ENCODE data around the gene PRLHR.
"Not testable (repeated sequence)": the region's sequence is repeated elsewhere in the genome, so short reads cannot be mapped to it uniquely, and the experiment has no call there.

Gene PRLHR

DNA sequence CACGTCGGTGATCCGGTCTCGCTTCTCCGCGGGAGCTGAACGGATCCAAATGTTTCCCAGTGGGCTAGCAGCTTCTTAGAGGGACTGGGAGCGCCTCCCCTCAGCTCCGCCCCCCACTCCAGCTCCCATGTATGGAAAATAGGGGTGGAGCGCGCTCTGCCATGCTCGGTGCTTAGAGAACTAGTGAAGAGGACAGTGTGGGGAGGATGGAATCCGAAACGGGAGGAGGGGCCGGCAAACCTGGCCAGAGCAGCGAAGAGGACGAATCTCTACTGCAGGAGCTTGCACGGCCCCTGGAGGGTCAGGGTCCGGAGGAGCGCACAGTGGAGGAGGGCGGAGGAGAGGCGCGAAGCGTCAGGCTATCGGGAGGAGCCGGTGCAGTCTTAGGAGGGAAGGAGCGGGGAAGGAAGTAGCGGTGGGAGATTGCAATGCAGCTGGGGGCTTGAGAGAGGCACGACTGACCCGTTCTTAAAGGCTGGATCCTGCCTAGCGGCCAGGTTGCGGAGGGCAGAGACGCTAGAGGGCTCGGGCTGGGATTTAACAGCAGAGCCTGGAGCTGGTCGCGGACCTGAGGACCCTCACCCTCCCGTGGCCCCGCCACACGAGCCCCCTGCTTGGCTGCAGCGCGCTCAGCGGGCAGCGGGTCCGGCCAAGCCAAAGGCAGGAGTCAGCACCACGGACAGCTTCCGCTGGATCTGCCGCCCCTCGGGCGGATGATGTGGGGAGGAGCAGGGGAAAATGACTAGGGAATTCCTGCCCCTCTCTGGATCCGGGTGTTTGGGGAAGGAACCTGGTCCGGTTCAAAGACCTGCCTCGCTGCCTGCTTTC lies at the start of gene PRLHR:
Gene PRLHR (minus strand): TSS at position 51 of the 828 bp plus-strand sequence. CDS start 404 bp downstream, outside the sequence.
- DNase-seq (ENCODE audit: low spot score), result no peak

DNA sequence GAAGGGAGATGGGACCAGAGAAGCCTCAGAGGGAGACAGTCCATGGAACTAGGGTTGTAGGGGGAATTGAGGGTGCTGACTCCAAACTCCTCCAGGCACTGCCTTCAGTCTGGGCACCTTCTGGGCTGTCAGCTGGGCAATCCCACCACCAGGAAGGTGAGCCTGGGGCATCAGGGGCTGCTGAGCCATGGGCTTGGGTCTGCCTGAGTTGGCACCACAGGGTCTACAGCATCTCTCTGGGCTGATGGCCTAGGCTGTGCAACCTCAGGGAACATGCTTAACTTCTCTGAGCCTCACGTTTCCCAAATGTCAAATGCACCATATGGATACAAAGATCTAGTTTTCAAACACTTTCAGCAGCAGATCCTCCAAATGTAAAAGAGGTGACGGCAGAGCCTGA lies 46.8 kb upstream of the PRLHR start:
- no peak for DNase-seq (ENCODE audit: low spot score)

DNA sequence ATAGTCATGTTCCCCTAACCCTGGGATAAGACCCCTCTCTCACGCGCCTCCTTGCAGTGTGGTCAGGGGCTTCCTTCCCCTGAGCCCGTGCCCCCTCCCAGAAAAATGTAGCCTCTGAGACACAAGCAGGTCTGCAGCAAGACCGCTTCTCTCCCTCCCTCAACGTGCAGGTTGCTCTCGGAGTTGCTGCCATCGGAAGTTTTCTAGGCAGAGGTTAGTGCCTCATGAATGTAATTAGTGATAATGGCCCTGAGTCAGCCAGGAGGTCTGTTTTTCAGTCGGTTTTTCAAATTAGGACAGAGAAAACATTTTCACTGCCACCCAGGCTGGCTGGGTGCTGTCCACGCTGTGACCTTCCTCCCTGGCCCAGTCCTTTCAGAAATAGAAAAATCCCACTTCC lies 43.2 kb upstream of the PRLHR start:
- DNase-seq (ENCODE audit: low spot score), result no peak

DNA sequence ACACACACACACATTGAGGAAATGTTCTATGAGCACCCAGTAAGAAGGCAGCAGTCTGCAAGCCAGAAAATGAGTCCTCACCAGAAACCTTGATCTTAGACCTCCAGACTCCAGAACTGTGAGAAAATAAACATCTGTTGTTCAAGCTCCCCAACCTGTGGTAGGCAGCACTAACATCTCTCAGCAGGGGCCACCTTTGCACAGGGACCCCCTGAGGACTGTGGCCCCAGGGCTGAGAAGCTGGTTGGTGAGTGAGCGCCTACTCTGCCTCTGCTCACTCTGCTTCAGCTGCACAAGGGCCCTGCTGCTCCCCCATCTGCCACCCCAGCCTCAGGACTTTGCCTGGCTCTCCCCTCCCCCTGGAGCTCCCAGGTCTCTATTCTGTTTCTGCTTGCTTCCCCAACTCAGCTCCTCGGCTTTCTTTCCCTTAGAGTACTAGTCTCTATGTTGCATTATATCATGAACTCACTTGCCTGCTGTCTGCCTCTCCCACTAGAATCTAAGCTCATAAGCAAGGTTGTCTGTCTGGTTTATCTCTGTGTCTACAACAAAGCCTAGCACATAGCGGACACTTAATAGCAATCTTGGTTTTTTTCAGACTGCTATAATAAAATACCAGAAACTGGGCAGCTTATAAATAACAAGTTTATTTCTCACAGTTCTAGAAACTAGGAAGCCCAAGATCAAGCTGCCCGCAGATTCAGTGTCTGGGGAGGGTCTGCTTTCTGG lies 40.4 kb upstream of the PRLHR start:
- DNase-seq (ENCODE audit: low spot score), result no peak

DNA sequence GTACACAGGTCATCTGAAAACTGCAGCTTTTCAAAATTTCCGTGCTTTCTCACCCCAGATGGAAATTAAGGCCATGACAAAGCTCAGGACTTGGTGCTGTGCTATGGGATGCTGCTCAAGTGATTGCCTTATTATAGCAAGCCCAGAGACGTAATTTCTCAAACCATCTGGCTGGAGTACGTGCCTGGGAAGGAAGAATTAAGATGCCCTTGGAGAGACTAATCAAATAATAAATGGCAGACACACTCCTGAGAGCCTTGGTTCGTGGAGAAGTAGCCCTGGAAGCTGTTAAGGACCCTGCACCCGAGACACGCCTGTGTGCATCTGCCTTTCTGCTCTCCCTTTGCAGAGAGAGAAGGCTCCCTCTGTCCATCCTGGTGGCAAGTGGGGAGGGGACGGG lies 38.3 kb upstream of the PRLHR start:
- no peak for DNase-seq (ENCODE audit: low spot score)

DNA sequence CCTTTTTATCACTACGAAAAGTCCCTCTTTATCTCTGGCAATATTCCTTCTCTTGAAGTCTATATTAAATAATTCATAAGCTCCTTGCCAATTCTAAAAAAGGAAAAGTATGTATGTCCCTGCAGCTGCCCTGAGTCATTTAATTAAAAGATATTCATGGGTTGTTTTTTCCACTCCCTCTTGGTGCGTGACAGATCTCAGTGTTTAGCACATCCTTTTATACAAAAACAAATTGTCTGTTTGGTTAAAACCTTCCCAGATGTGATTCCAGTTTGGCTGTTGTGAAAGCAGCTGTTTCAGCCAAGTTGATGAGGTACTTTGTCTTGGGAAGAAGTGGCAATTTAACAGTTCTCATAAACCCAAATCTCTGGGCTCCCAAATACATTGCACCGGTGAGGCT lies 33.8 kb upstream of the PRLHR start:
- no peak for DNase-seq (ENCODE audit: low spot score)

DNA sequence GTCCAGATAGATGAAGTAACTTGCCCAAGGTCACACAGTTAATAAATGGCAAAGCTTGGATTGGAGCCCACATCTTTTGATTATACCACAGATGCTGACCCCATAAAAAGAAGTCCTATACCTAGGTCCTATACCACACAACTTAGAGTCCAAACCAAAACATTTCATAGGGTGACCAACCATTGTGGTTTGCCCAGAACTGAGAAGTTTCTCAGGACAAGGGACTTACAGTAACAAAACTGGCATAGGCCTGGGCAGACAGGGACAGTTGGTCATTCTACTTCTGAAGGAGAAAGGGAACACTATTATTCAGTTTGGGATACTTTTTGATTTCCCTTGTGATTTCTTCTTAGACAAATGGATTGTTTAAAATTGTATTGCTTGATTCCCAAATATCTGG lies 32.9 kb upstream of the PRLHR start:
- no peak for DNase-seq (ENCODE audit: low spot score)

DNA sequence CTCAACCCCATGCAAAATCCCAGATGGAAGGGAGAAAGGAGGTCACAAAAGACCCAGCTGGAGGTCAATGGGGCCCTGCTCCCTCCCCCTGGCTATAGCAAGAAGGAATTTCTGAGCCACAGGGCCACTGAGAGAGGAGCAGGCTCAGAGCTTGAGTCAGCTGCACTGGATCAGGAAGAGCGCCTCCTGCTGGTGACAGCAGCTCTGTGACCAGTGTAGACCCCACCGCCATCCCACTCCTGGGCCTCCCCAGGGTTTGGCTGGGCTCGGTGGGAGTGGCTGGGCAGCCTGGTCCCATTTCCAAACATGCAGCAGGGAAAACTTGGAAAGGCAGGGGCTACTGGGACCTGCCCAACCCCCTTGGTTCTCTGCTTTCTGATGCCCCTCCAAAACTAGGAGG lies 31.5 kb upstream of the PRLHR start:
- no peak for DNase-seq (ENCODE audit: low spot score)

DNA sequence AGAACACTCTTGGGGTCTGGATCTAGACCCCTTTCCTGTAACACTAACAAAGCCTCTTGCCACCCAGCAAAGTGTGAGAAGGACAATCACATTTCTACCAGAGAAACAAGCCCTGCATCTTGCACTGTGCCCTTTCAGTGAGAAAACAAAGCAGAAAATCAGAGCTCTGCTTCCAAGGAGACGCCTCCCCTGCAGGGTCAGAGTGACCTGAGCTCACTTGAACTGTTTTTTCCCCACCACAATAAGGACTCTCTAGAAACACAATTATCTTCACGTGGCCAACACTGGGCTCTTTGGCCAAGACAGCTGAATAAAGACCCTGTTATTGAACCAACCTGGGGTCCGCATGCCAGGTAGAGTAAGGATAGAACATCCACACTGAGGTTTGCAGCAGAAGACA lies 30.1 kb upstream of the PRLHR start:
- no peak for DNase-seq (ENCODE audit: low spot score)

DNA sequence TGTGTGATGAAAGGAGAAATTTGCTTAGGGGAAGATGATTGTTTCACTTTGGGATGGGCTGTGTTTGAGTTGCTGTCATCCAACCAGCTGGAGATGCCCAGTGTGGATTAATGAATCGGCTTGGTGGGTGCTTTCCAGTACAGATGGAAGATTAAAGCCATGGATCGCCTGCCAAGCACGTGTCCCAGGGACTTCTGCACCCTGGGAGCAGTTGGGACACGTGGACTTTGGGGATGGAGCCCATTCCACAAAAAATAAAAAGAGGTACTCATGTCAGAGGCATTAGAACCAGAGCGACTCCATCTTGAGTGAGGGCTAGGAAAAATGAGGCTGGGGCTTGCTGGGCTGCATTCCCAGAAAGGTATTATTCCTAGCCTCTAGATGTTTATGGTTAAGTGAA lies 29.3 kb upstream of the PRLHR start:
- DNase-seq (ENCODE audit: low spot score), result no peak

DNA sequence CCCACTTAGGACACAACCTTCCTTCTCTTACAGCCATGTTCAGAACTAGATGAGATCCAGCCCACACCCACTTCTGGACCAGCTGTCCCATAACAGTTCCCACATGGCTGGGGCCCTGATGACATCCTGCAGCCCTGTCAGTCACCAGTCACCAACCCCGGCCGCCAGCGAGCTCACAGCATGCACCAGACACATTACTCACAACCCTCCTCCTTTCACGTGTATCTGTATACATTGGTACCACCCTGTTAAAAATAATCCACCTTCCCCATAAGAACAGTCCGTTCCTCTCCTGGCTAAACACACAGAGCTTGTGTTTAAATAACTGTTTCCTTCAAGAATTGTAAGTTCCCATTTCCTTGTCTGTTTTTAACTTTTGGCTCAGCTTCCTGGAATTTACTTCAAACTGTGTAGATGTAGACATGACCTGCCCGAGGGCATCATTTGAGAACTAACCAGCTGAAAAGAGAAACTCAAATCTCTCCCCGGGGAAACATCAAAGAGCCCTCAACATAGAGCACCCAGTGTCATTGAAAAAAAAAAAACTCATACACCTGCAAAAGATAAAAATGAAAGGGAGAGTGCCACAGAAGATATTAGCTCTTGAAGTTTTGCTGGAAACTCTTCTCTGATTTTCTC lies 26.0 kb upstream of the PRLHR start:
- DNase-seq (ENCODE audit: low spot score), result no peak

DNA sequence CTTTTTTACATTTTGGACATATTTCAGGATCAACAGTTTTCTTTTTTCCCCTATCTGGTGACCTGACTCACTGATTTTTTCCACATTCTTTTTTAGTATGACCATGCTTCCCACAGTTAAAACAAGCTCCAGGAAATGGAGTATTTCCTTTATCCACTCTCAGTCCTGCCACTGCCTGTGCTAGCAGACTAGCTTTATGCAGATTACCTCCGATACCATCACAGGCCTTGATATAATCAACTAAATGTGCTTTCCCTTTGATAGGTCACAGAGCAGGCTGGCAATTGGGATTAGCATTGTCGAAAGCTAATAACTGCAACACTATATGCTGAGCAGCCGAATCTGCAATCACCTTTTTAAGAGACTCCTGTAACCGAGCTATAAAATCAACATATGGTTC lies 18.4 kb upstream of the PRLHR start:
- not testable (repeated sequence) for DNase-seq (ENCODE audit: low spot score)

DNA sequence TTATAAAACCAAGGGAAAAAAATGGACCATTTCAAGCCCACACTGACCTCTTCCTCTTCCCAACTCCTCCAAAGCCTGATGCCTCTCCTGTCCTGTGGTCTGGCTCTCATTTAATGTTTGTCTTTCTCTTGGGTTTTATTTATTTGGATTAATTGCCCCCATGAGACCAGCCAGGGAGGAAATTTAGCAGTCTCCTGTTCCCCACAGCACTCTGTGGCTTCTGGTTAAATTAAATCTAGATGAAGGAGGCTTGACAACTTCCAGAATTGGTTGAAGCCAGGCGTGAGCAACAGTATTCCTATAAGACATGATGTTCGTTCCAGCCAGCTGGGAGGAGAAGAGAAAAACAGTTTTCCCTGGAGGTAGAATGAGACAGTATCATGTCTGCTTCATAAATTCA lies 15.1 kb upstream of the PRLHR start:
- DNase-seq (ENCODE audit: low spot score), result no peak

DNA sequence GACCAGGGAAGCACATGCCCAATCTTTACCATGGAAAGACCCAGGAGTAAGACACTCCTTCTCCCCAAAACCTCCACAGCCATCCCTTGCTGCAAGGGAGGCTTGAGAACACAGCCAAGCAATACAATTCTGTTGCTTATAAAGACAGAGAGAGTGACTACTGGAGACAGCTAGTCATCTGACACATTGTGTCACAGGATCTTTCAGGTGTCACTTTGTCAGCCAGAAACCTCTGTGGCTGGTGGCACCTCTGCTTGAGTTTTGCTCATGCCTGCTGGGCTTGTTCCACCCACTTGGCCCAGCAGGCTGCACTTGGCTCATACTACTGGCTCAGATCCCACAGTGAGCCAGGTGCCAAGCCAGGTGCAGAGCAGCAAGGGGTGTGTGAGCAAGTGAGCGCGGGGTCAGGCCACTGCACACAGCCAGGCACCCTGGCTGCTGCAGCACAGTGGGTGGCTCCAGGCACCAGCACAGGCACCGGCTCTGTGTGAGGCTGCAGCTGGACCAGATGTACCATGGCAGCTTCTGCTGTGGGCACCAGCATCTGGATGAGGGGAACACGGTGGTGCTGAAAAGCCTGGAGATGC lies 12.4 kb upstream of the PRLHR start:
- DNase-seq (ENCODE audit: low spot score), result no peak

DNA sequence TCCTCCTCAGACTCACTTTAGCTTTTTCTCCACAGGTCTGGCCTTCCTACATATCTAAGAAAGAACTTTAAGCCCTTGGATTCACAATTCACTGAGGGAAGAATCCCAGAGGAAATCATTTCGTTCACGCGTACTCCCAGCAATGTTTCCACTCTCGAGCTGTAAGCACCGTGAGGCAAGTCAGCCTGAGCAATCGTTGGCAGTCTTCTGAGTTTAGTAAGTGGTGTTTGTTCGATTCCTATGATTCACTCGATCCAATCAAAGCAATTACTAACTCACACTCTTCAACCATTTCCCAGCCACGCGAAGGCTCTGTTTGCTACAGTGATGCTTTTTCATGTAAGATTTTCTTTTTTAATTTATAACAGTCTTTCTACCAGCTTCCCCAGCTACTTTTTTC lies 10.2 kb upstream of the PRLHR start:
- DNase-seq (ENCODE audit: low spot score), result no peak

DNA sequence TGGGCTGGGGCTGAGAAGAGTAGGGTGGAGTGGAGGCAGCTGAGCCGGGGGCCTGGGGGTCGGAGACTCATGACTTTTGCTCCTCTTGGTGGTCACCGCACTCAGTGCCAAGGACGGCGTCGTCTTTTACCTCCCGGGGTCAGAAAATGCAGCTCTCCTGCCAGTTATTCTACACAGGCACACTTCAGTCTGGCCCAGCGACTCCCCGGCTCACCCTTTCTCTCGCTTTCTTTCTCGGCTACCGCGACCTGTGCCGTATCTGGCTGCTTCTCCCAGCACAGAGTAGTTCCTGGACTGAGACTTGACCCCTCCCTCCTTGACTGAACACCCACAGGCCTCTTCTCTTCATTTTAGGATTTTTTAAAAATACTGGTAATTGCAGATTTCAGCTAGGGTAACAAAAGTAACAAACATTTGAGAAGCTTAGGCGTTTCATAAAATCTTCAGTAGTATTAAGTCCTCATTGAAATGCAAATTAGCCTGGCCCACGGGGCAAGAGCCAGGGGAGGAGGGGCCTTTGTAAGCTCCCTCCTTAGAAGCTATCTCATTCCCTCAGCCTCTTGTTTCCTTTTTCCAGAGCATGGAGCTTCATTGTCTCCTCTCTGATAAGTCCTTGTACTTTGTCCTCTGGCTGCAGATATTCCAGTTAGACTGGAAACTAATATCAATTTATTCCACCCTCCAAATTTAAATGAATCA lies 1.1 kb upstream of the PRLHR start:
- DNase-seq (ENCODE audit: low spot score), result no peak

DNA sequence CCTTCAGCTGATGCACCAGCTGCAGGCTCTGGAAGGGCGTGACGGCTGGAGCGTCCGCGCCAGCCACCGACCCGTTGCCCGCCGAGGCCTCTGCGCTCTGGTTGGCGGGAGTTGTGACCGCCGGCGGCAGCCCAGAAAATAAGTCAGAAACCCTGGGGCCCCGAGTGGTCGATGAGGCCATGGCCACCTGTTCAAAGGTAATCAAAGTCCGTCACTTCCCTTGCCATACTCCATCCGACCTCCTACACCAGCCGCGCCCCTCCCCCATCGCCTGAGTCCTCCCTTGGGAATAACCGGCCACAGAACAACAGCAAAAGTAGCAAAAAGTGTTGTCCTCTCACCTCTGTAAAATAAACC lies 406 bp downstream of the PRLHR start:
- DNase-seq (ENCODE audit: low spot score), result no peak

DNA sequence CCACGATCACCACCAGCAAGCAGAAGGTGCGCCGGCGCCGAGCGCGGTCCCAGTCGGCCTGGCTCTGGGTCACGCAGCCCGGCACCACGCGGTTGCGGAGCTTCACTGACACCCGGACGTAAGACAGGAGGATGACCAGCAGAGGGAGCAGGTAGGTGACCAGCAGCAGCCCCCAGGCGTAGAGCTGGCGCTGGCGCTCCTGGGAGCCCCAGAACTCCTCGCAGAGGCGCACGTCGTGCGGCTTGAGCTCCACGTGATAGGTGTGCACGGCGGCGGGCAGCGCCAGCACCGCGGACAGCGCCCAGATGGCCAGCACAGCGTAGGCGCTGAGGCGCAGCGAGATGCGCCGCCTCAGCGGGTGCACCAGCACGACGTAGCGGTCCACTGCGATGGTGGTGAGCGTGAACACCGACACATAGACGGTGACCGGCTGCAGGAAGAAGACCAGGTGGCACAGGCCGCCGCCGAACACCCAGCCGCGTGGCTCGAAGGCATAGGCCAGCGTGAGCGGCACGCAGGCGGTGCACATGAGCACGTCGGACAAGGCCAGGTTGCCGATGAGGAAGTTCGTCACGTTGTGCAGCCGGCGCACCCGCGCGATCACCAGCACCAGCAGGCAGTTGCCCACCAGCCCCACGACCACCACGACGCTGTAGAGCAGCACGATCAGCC lies 920 bp downstream of the PRLHR start:
- DNase-seq (ENCODE audit: low spot score), result no peak

DNA sequence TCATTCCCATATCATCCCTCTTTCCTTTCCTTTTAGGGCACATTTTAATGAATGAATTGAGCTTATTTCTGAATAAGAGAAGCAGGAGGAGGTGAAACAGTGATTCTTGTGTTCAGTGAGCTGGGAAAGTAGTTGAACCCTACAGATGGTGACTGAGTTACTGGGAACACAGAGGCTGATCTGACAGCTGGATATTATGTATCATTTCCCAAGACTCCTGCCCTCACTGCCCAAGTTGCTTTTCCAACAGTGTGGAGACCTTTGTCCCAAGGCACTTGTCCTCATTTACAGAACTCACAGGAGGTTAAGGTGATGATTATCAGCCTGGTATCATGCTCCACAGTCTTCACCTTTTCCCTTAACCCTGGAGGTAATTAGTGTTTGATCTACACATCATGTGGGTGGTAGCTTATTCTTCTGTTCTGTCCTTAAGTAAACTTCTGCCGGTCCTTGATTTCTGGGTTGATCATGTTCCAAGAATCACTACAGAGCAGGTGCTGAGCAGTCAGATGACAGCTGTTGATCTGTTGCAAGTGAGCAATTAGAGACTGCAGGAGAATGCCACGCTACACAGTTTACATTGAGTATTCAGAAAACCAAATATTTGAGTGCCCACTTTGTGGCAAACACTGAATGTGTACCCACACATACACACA lies 2.6 kb downstream of the PRLHR start:
- DNase-seq (ENCODE audit: low spot score), result no peak

DNA sequence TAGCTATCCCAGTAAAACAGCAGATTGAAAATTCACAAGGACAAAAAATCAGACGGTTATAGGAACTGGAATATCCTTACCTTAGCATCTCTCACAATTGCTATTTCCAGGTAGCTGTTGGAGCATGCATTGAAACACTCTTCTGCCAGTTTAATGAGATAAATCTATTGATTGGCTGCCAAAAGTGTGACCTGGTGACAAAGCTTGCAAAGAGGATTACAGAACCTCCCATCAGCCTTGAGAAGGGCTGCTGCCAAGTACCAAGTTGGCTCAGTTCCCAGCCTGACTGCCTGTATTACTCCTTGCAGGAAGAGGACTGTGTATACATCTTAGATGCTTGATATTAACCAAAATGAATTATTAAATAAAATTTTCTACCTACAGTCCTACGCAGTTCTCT lies 5.1 kb downstream of the PRLHR start:
- no peak for DNase-seq (ENCODE audit: low spot score)
